Activated naive CD8-positive, alpha-beta T cell treated with anti-CD3 and anti-CD28 coated beads, Interleukin-2, amount 50 U/mL, for 24 hours (primary cell): ENCODE measurements around the gene MRPL12.
A peak's percentile ranks its signal among the peaks of the same experiment; 100 is the strongest.

Experiments
- ATAC-seq: fragments of 150-1000 bp; cut with Tn5 transposase; one replicate; pipeline ENCODE4 v1.10.0; 2021
- DNase-seq: peaks from one replicate; pipeline ENCODE4 v3.0.0; 2021
- H3K27ac Mint-ChIP-seq: one replicate; pipeline ENCODE4 v1.8.0; 2021; ENCODE audit warnings: mild to moderate bottlenecking, mixed read lengths
- H3K27me3 Mint-ChIP-seq: one replicate; pipeline ENCODE4 v1.8.0; 2021; ENCODE audit warnings: mixed read lengths
- H3K36me3 Mint-ChIP-seq: one replicate; pipeline ENCODE4 v1.8.0; 2021; ENCODE audit warnings: low read depth, mixed read lengths
- H3K4me1 Mint-ChIP-seq: one replicate; pipeline ENCODE4 v1.8.0; 2021; ENCODE audit warnings: mixed read lengths
- H3K4me3 Mint-ChIP-seq: one replicate; pipeline ENCODE4 v1.8.0; 2021; ENCODE audit warnings: mild to moderate bottlenecking, moderate library complexity, mixed read lengths
- H3K9me3 Mint-ChIP-seq: one replicate; pipeline ENCODE4 v1.8.0; 2021; ENCODE audit warnings: mixed read lengths

The MRPL12 gene

GRCh38 chr17:81714412-81715106, 11.4 kb downstream of the MRPL12 start:
- ATAC-seq = no peak
- no peak overlapping the region for H3K27ac Mint-ChIP-seq

GRCh38 chr17:81715107-81715871, 12.1 kb downstream of the MRPL12 start:
- Mint-ChIP-seq H3K27me3 (no peaks in the 10 kb centered on the region), H3K36me3 (no peaks in the 10 kb centered on the region), H3K27ac (no peak overlapping the region), H3K4me1 (peaks cover 23% of the 10 kb centered on the region), H3K9me3 (no peaks in the 10 kb centered on the region), H3K4me3 (no peak overlapping the region)
- DNase-seq (no peak), ATAC-seq (no peak)

More at GRCh38 chr17:81714412-81715106, 11.4 kb downstream of the MRPL12 start:
- no peaks in the 10 kb centered on the region for H3K9me3 Mint-ChIP-seq
- no peaks in the 10 kb centered on the region for H3K27me3 Mint-ChIP-seq
- peaks cover 26% of the 10 kb centered on the region for H3K4me1 Mint-ChIP-seq
- H3K4me3 Mint-ChIP-seq = no peak overlapping the region
- H3K36me3 Mint-ChIP-seq = peaks cover 2% of the 10 kb centered on the region
- no peak for DNase-seq

GRCh38 chr17:81715872-81716673, 12.9 kb downstream of the MRPL12 start:
- Mint-ChIP-seq H3K4me3 (no peak overlapping the region), H3K27me3 (no peaks in the 10 kb centered on the region), H3K27ac (no peak overlapping the region), H3K9me3 (no peaks in the 10 kb centered on the region), H3K36me3 (no peaks in the 10 kb centered on the region), H3K4me1 (peaks cover 15% of the 10 kb centered on the region)
- no peak for DNase-seq
- no peak for ATAC-seq

GRCh38 chr17:81716674-81716996, 13.5 kb downstream of the MRPL12 start:
- Mint-ChIP-seq H3K27ac (no peak overlapping the region), H3K9me3 (no peaks in the 10 kb centered on the region), H3K27me3 (no peaks in the 10 kb centered on the region), H3K4me1 (peaks cover 9% of the 10 kb centered on the region), H3K36me3 (no peaks in the 10 kb centered on the region), H3K4me3 (no peak overlapping the region)
- DNase-seq (no peak), ATAC-seq (no peak)

GRCh38 chr17:81717049-81717765, 14.0 kb downstream of the MRPL12 start:
- DNase-seq (no peak), ATAC-seq (no peak)
- Mint-ChIP-seq H3K4me1 (peaks cover 8% of the 10 kb centered on the region), H3K27ac (no peak overlapping the region), H3K9me3 (no peaks in the 10 kb centered on the region), H3K4me3 (no peak overlapping the region), H3K36me3 (no peaks in the 10 kb centered on the region), H3K27me3 (no peaks in the 10 kb centered on the region)

GRCh38 chr17:81717766-81718089, 14.6 kb downstream of the MRPL12 start:
- ATAC-seq = no peak
- Mint-ChIP-seq H3K27me3 (no peaks in the 10 kb centered on the region), H3K36me3 (no peaks in the 10 kb centered on the region), H3K27ac (no peak overlapping the region), H3K4me1 (peaks cover 7% of the 10 kb centered on the region), H3K9me3 (no peaks in the 10 kb centered on the region), H3K4me3 (no peak overlapping the region)
- DNase-seq = no peak

GRCh38 chr17:81719410-81720266, 16.5 kb downstream of the MRPL12 start:
- Mint-ChIP-seq H3K4me3 (no peak overlapping the region), H3K36me3 (no peaks in the 10 kb centered on the region), H3K27ac (no peak overlapping the region), H3K27me3 (peaks cover 13% of the 10 kb centered on the region), H3K9me3 (no peaks in the 10 kb centered on the region), H3K4me1 (no peaks in the 10 kb centered on the region)
- DNase-seq (no peak), ATAC-seq (no peak)

- peaks cover 13% of the 10 kb centered on the region for H3K27me3 Mint-ChIP-seq
- ATAC-seq (no peak), DNase-seq (no peak)
Measured at GRCh38 chr17:81720267-81721071, 17.3 kb downstream of the MRPL12 start.

GRCh38 chr17:81722184-81723120, 19.3 kb downstream of the MRPL12 start:
- ATAC-seq (peak; percentile 37), DNase-seq (no peak)
- Mint-ChIP-seq H3K9me3 (no peaks in the 10 kb centered on the region), H3K36me3 (no peaks in the 10 kb centered on the region), H3K4me1 (no peaks in the 10 kb centered on the region), H3K27me3 (peaks cover 15% of the 10 kb centered on the region), H3K4me3 (no peak overlapping the region), H3K27ac (no peak overlapping the region)

More at GRCh38 chr17:81720267-81721071, 17.3 kb downstream of the MRPL12 start:
- Mint-ChIP-seq H3K9me3 (no peaks in the 10 kb centered on the region), H3K4me1 (no peaks in the 10 kb centered on the region), H3K4me3 (no peak overlapping the region), H3K36me3 (no peaks in the 10 kb centered on the region), H3K27ac (no peak overlapping the region)

GRCh38 chr17:81723651-81724209, 20.6 kb downstream of the MRPL12 start:
- Mint-ChIP-seq H3K9me3 (no peaks in the 10 kb centered on the region), H3K27ac (no peak overlapping the region), H3K27me3 (peaks cover 15% of the 10 kb centered on the region)

GRCh38 chr17:81725439-81725838, 22.3 kb downstream of the MRPL12 start:
- no peak for ATAC-seq
- H3K4me1 Mint-ChIP-seq = no peaks in the 10 kb centered on the region
- H3K4me3 Mint-ChIP-seq = no peak overlapping the region
- DNase-seq = no peak
- no peaks in the 10 kb centered on the region for H3K9me3 Mint-ChIP-seq
- H3K27ac Mint-ChIP-seq = no peak overlapping the region
- H3K27me3 Mint-ChIP-seq = peaks cover 18% of the 10 kb centered on the region
- H3K36me3 Mint-ChIP-seq = no peaks in the 10 kb centered on the region

More at GRCh38 chr17:81723651-81724209, 20.6 kb downstream of the MRPL12 start:
- Mint-ChIP-seq H3K36me3 (no peaks in the 10 kb centered on the region), H3K4me1 (no peaks in the 10 kb centered on the region), H3K4me3 (no peak overlapping the region)
- ATAC-seq (no peak), DNase-seq (no peak)

GRCh38 chr17:81726004-81726403, 22.8 kb downstream of the MRPL12 start:
- ATAC-seq (no peak), DNase-seq (no peak)
- H3K9me3 Mint-ChIP-seq = no peaks in the 10 kb centered on the region
- peaks cover 20% of the 10 kb centered on the region for H3K27me3 Mint-ChIP-seq
- no peaks in the 10 kb centered on the region for H3K36me3 Mint-ChIP-seq
- H3K4me3 Mint-ChIP-seq = no peak overlapping the region
- H3K27ac Mint-ChIP-seq = no peak overlapping the region
- no peaks in the 10 kb centered on the region for H3K4me1 Mint-ChIP-seq
